Lower leg skin (tissue), 3 donors: ENCODE measurements around the gene TMEM164.

ENCODE experiments used
- POLR2A ChIP-seq, 2 donors: fragments of 450-650 bp; IDR thresholded peaks; one replicate each; pipeline ENCODE4 v1.6.1; 2016 to 2017; ENCODE audit warnings: antibody characterized with exemption in 2 of 2, mild to moderate bottlenecking in 1 of 2, moderate library complexity in 1 of 2
- TF ChIP-seq, protein P1 (sequence below), 3 donors: fragments of 450-650 bp; IDR thresholded peaks; one replicate each; pipeline ENCODE4 v1.5.1; 2016; ENCODE audit warnings: antibody characterized with exemption in 3 of 3, mild to moderate bottlenecking in 3 of 3, moderate library complexity in 2 of 3

DNA sequence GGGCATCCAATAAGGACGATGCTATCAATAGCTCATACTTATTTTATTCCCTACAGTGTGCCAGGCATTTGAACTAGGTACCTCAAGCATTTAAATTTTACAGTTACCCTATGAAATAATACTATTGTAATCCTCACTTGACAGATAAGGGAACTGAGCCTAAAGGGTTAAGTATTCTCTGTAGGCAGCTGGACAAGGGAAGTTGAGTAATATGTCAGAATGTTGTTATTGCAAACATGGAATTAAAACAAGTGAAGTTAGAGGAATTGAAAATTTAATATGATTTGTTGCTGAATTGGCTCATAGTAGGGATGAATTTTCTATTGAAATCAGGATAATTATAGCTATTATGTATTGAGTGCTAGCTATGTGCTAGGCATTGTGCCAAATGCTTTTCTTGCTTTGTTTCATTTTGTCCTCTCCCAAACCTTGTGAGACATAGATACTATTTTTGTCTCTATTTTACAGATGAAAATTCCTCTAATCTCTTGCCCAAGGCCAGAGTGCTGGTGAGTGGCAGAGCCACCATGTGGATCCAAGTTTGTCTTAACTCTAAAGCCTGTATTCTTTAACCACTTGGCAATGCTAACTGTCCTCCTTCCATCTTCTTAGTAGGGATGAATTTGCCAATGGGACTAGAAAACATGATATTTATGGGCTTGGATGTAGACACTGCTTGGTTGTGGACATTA lies 58.1 kb downstream of the TMEM164 start:
- TF ChIP-seq, protein P1, sequence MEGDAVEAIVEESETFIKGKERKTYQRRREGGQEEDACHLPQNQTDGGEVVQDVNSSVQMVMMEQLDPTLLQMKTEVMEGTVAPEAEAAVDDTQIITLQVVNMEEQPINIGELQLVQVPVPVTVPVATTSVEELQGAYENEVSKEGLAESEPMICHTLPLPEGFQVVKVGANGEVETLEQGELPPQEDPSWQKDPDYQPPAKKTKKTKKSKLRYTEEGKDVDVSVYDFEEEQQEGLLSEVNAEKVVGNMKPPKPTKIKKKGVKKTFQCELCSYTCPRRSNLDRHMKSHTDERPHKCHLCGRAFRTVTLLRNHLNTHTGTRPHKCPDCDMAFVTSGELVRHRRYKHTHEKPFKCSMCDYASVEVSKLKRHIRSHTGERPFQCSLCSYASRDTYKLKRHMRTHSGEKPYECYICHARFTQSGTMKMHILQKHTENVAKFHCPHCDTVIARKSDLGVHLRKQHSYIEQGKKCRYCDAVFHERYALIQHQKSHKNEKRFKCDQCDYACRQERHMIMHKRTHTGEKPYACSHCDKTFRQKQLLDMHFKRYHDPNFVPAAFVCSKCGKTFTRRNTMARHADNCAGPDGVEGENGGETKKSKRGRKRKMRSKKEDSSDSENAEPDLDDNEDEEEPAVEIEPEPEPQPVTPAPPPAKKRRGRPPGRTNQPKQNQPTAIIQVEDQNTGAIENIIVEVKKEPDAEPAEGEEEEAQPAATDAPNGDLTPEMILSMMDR (IDR thresholded peaks at IDR 0.05), result no peak
- no peak for TF ChIP-seq POLR2A (IDR thresholded peaks at IDR 0.05)
